Neural progenitor cell (in vitro differentiated cells): ENCODE results near the gene PLXNA4. TPM values are rescaled to one million over a fixed set of nuclear protein-coding genes. Genes with fewer than 3 reads are reported as not detected.

Source experiments
- DNase-seq: peaks from one replicate; pipeline ENCODE4 v3.0.0-alpha.2; 2016; ENCODE audit warnings: low spot score
- H2AFZ ChIP-seq: fragments of 200-600 bp; sonication (generic); replicated peaks from 2 replicates; pipeline ENCODE4 v1.6.1; 2016; ENCODE audit warnings: antibody characterized with exemption
- H3F3A ChIP-seq: fragments of 200-600 bp; sonication (generic); 2 replicates; pipeline ENCODE4 v1.6.1; 2016; ENCODE audit warnings: antibody characterized with exemption, low read depth
- H3K27ac ChIP-seq: fragments of 200-600 bp; sonication (generic); 2 replicates; pipeline ENCODE4 v1.5.1; 2016; ENCODE audit warnings: mild to moderate bottlenecking
- H3K27me3 ChIP-seq: fragments of 200-600 bp; sonication (generic); 2 replicates; pipeline ENCODE4 v1.6.1; 2016; ENCODE audit warnings: mild to moderate bottlenecking, moderate library complexity
- H3K36me3 ChIP-seq: fragments of 200-600 bp; sonication (generic); 2 replicates; pipeline ENCODE4 v1.5.1; 2016
- H3K4me1 ChIP-seq: fragments of 200-600 bp; sonication (generic); 2 replicates; pipeline ENCODE4 v1.6.1; 2016; ENCODE audit warnings: mixed run types
- H3K4me2 ChIP-seq: fragments of 200-600 bp; sonication (generic); 2 replicates; pipeline ENCODE4 v1.6.1; 2016
- H3K4me3 ChIP-seq: fragments of 200-600 bp; sonication (generic); 2 replicates; pipeline ENCODE4 v1.5.1; 2016
- H3K79me2 ChIP-seq: fragments of 200-600 bp; sonication (generic); 2 replicates; pipeline ENCODE4 v1.6.1; 2016; ENCODE audit warnings: low read depth
- H3K9ac ChIP-seq: fragments of 200-600 bp; sonication (generic); 2 replicates; pipeline ENCODE4 v1.6.1; 2016
- H3K9me3 ChIP-seq: fragments of 200-600 bp; sonication (generic); 2 replicates; pipeline ENCODE4 v1.5.1; 2016; ENCODE audit warnings: low read depth
- H4K20me1 ChIP-seq: fragments of 200-600 bp; sonication (generic); 2 replicates; pipeline ENCODE4 v1.6.1; 2016; ENCODE audit warnings: low read depth
- H3K27ac Mint-ChIP-seq: 3 replicates; pipeline ENCODE4 v1.8.0; 2021; ENCODE audit warnings: mixed read lengths
- H3K27me3 Mint-ChIP-seq: 2 replicates; pipeline ENCODE4 v1.8.0; 2022; ENCODE audit warnings: low read depth, mild to moderate bottlenecking, inconsistent platforms, moderate library complexity, mixed read lengths; ENCODE audit not compliant: insufficient read depth
- H3K36me3 Mint-ChIP-seq: 3 replicates; pipeline ENCODE4 v1.8.0; 2021; ENCODE audit warnings: mixed read lengths
- H3K4me1 Mint-ChIP-seq: 3 replicates; pipeline ENCODE4 v1.8.0; 2021; ENCODE audit warnings: mixed read lengths
- H3K4me3 Mint-ChIP-seq: 3 replicates; pipeline ENCODE4 v1.8.0; 2021; ENCODE audit warnings: mild to moderate bottlenecking, moderate library complexity, mixed read lengths
- H3K9me3 Mint-ChIP-seq: 3 replicates; pipeline ENCODE4 v1.8.0; 2020; ENCODE audit warnings: mixed read lengths
- EZH2 ChIP-seq: fragments of 200-600 bp; sonication (generic); IDR thresholded peaks from 2 replicates; pipeline ENCODE4 v1.6.1; 2017; ENCODE audit warnings: antibody characterized with exemption, mild to moderate bottlenecking, moderate library complexity
- EZH2phosphoT487 ChIP-seq: fragments of 200-600 bp; sonication (generic); IDR thresholded peaks from 2 replicates; pipeline ENCODE4 v1.6.1; 2017; ENCODE audit warnings: antibody characterized with exemption
- total RNA-seq: library from RNA; depleted of rRNA; stranded (reverse); fragments of >200 nt; gene quantifications from 2 replicates; pipeline ENCODE4 v1.2.3, GENCODE V29; 2015; ENCODE audit warnings: low replicate concordance
- TF ChIP-seq, protein P1 (sequence below): fragments of 200-600 bp; sonication (generic); IDR thresholded peaks from 2 replicates; pipeline ENCODE4 v1.5.1; 2017; ENCODE audit warnings: antibody characterized with exemption, mild to moderate bottlenecking

The PLXNA4 gene
- total RNA-seq, 1 donor from 2014 or later: 0.49 TPM

DNA sequence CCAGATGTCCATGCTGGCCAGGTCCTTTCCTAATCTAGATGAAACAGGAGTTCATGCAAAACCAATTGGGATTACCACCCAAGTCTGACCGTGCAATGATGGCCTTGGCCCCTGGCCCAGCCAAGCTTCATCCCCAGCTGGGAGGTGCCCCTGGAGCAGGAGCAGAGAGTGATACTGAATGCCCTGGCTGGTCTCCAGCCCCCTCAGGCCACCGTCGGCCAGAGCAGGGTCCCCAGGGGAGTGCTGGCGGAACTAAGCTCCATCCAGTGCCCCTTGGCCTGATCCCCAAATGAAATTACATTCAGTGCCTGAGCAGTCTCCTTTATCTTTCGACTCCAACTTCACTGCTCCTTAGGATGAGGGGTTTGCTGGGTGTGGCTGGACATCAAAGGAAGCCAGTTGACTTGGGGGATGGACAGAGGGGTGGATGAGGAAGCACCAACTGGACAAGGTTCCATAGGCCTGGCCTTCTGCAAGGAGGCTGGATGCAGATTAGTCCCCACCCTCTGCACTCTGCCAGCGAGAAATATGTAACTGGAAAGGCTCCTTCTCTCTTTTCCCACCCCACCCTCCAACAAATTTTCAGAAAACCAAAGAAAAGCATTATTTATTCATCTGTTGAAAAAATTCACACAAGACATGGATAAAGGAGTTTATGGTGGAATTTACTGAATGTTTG, 275.5 kb downstream of the PLXNA4 start:
- TF ChIP-seq EZH2phosphoT487 (no peak), EZH2 (no peak)
- TF ChIP-seq, protein P1, sequence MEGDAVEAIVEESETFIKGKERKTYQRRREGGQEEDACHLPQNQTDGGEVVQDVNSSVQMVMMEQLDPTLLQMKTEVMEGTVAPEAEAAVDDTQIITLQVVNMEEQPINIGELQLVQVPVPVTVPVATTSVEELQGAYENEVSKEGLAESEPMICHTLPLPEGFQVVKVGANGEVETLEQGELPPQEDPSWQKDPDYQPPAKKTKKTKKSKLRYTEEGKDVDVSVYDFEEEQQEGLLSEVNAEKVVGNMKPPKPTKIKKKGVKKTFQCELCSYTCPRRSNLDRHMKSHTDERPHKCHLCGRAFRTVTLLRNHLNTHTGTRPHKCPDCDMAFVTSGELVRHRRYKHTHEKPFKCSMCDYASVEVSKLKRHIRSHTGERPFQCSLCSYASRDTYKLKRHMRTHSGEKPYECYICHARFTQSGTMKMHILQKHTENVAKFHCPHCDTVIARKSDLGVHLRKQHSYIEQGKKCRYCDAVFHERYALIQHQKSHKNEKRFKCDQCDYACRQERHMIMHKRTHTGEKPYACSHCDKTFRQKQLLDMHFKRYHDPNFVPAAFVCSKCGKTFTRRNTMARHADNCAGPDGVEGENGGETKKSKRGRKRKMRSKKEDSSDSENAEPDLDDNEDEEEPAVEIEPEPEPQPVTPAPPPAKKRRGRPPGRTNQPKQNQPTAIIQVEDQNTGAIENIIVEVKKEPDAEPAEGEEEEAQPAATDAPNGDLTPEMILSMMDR: no peak
- Histone ChIP-seq H3K79me2 (no peaks in the 10 kb centered on the region), H3F3A (no peaks in the 10 kb centered on the region), H3K4me2 (no peak overlapping the region), H2AFZ (no peak overlapping the region), H3K27me3 (no peaks in the 10 kb centered on the region), H3K9me3 (no peaks in the 10 kb centered on the region), H3K36me3 (no peaks in the 10 kb centered on the region), H3K9ac (no peak overlapping the region), H3K27ac (no peak overlapping the region), H3K4me3 (no peak overlapping the region), H3K4me1 (peaks cover 5% of the 10 kb centered on the region), H4K20me1 (no peaks in the 10 kb centered on the region)
- H3K27me3 Mint-ChIP-seq: peaks cover 12% of the 10 kb centered on the region
- no peak for DNase-seq
- H3K4me3 Mint-ChIP-seq: no peak overlapping the region
- H3K4me1 Mint-ChIP-seq: peaks cover 8% of the 10 kb centered on the region
- H3K36me3 Mint-ChIP-seq: no peaks in the 10 kb centered on the region
- H3K9me3 Mint-ChIP-seq: no peaks in the 10 kb centered on the region
- no peak overlapping the region for H3K27ac Mint-ChIP-seq

DNA sequence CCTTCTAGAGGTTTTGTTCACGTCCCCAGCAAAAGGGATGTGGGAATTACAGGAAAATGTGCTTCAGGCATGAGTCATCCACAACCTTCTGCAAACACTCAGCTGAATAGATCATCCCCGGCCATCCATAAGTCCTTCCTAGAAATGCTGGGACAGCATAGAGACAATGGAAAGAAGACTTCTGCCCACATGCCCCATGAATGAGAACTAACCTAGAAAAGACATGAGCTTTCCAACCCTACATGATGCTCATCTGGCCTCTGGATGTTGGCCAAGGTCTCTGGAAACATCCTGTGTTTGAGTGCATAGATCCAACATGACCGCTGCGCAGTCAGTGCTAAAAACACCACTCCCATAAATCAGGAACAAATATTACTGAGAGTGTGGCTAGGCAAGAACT, 277.5 kb downstream of the PLXNA4 start:
- Histone ChIP-seq H3F3A (no peaks in the 10 kb centered on the region), H3K27ac (no peak overlapping the region), H3K27me3 (no peaks in the 10 kb centered on the region), H3K9ac (no peak overlapping the region), H3K4me2 (no peak overlapping the region), H3K79me2 (no peaks in the 10 kb centered on the region), H3K4me3 (no peak overlapping the region), H3K36me3 (no peaks in the 10 kb centered on the region), H2AFZ (no peak overlapping the region), H4K20me1 (no peaks in the 10 kb centered on the region), H3K4me1 (peaks cover 5% of the 10 kb centered on the region), H3K9me3 (no peaks in the 10 kb centered on the region)
- Mint-ChIP-seq H3K27me3 (peaks cover 15% of the 10 kb centered on the region), H3K4me1 (peaks cover 8% of the 10 kb centered on the region), H3K4me3 (no peak overlapping the region), H3K27ac (no peak overlapping the region), H3K9me3 (no peaks in the 10 kb centered on the region), H3K36me3 (no peaks in the 10 kb centered on the region)
- TF ChIP-seq, protein P1: no peak
- TF ChIP-seq EZH2: no peak
- no peak for DNase-seq

DNA sequence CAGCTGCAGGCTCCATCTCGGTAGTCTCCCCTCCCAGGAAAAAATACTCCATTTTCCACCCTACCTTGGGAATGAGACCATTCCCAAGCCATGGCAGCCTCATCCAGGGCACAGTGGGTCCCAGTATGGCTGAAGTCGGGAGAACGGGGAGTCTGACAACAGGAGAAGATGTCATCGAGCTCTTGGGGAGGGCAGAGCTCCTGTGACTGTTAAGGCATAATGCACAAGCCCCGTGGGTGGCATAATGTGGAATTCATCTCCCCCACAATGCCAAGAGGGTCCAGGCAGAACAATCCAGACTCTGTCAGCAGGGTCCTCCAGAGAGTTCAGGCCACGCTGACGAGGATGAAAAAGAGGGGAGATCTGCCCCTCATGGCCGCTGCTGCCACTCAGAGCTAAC, 279.4 kb downstream of the PLXNA4 start:
- Histone ChIP-seq H3K27me3 (no peaks in the 10 kb centered on the region), H3K36me3 (no peaks in the 10 kb centered on the region), H3K4me3 (no peak overlapping the region), H3K9me3 (no peaks in the 10 kb centered on the region), H3K79me2 (no peaks in the 10 kb centered on the region), H3F3A (no peaks in the 10 kb centered on the region), H3K4me2 (no peak overlapping the region), H4K20me1 (no peaks in the 10 kb centered on the region), H2AFZ (no peak overlapping the region), H3K27ac (no peak overlapping the region), H3K4me1 (peaks cover 5% of the 10 kb centered on the region), H3K9ac (no peak overlapping the region)
- no peak for DNase-seq
- Mint-ChIP-seq H3K4me1 (peaks cover 12% of the 10 kb centered on the region), H3K27ac (no peak overlapping the region), H3K4me3 (no peak overlapping the region), H3K27me3 (peaks cover 12% of the 10 kb centered on the region), H3K36me3 (no peaks in the 10 kb centered on the region), H3K9me3 (no peaks in the 10 kb centered on the region)
- TF ChIP-seq EZH2phosphoT487 (no peak), EZH2 (no peak)
- TF ChIP-seq, protein P1: no peak
